HepG2 (cell line): ENCODE data around the gene TPRN. TPM values are rescaled to one million over a fixed set of nuclear protein-coding genes. Genes with fewer than 3 reads are reported as not detected.

ENCODE experiments used
- AGO1 ChIP-seq: fragments of 200-400 bp; formaldehyde crosslinking; IDR thresholded peaks from 2 replicates; pipeline ENCODE4 v1.6.1; 2017; ENCODE audit warnings: mild to moderate bottlenecking, low read depth, low read length, moderate library complexity; ENCODE audit not compliant: poor library complexity, severe bottlenecking
- FOXC1 ChIP-seq: sonication (generic); formaldehyde crosslinking; IDR thresholded peaks from 2 replicates; pipeline ENCODE4 v1.8.0; 2022; ENCODE audit warnings: mild to moderate bottlenecking, missing genetic modification reagents, borderline replicate concordance
- GATAD1 ChIP-seq: IDR thresholded peaks from 2 replicates; pipeline ENCODE4 v1.6.1; 2016; ENCODE audit warnings: missing genetic modification reagents, missing compliant biosample characterization
- POGK ChIP-seq: sonication (generic); formaldehyde crosslinking; conservative IDR thresholded peaks from 2 replicates; pipeline ENCODE4 v1.8.0; 2022; ENCODE audit warnings: mild to moderate bottlenecking, moderate library complexity, missing genetic modification reagents
- POLR2AphosphoS5 ChIP-seq: IDR thresholded peaks from 2 replicates; pipeline ENCODE4 v1.6.1; 2012; ENCODE audit warnings: low read depth, low read length
- SMYD3 ChIP-seq: sonication (generic); formaldehyde crosslinking; IDR thresholded peaks from 2 replicates; pipeline ENCODE4 v1.8.1; 2023; ENCODE audit warnings: mild to moderate bottlenecking, missing genetic modification reagents
- TFDP1 ChIP-seq: IDR thresholded peaks from 2 replicates; pipeline ENCODE4 v1.6.1; 2016; ENCODE audit warnings: missing compliant biosample characterization, missing genetic modification reagents, borderline replicate concordance
- UBTF ChIP-seq: sonication (generic); formaldehyde crosslinking; IDR thresholded peaks from 2 replicates; pipeline ENCODE4 v1.4.0; 2020; ENCODE audit warnings: mild to moderate bottlenecking, missing genetic modification reagents
- ZBTB33 ChIP-seq: sonication (generic); formaldehyde crosslinking; IDR thresholded peaks from 2 replicates; pipeline ENCODE4 v1.4.0; 2020; ENCODE audit warnings: missing genetic modification reagents
- ZNF256 ChIP-seq: sonication (generic); formaldehyde crosslinking; conservative IDR thresholded peaks from 2 replicates; pipeline ENCODE4 v1.4.0; 2020; ENCODE audit warnings: missing genetic modification reagents
- ZNF543 ChIP-seq: sonication (generic); formaldehyde crosslinking; IDR thresholded peaks from 2 replicates; pipeline ENCODE4 v1.4.0; 2020; ENCODE audit warnings: mild to moderate bottlenecking, missing genetic modification reagents
- ZNF552 ChIP-seq: sonication (generic); formaldehyde crosslinking; IDR thresholded peaks from 2 replicates; pipeline ENCODE4 v1.9.0; 2022; ENCODE audit warnings: missing genetic modification reagents, mild to moderate bottlenecking, borderline replicate concordance
- ZNF580 ChIP-seq: IDR thresholded peaks from 2 replicates; pipeline ENCODE4 v1.6.1; 2016; ENCODE audit warnings: low read depth, borderline replicate concordance
- ZNF850 ChIP-seq: sonication (generic); formaldehyde crosslinking; conservative IDR thresholded peaks from 2 replicates; pipeline ENCODE4 v1.9.0; 2021; ENCODE audit warnings: mild to moderate bottlenecking, missing genetic modification reagents
- ZSCAN20 ChIP-seq: sonication (generic); formaldehyde crosslinking; IDR thresholded peaks from 2 replicates; pipeline ENCODE4 v1.4.0; 2020; ENCODE audit warnings: missing genetic modification reagents, mild to moderate bottlenecking, borderline replicate concordance
- ZSCAN21 ChIP-seq: sonication (generic); formaldehyde crosslinking; IDR thresholded peaks from 2 replicates; pipeline ENCODE4 v1.8.0; 2022; ENCODE audit warnings: mild to moderate bottlenecking, missing genetic modification reagents, moderate library complexity, borderline replicate concordance
- polyA plus RNA-seq, 8 experiments: library from polyadenylated mRNA; depleted of rRNA in 3 of 8; stranded (reverse) in 7 of 8; unstranded in 1 of 8; fragments of >200 nt; fragmentation: Illumina TruSeq in 4 of 8; extraction: Trizol in 4 of 8; gene quantifications; 2 replicates each; pipeline versions ENCODE4 v1.2.1 to v1.2.3, GENCODE V29; 2011 to 2016; ENCODE audit warnings: low read depth in 4 of 8, missing spikeins in 1 of 8, mixed read lengths in 1 of 8; ENCODE audit not compliant: insufficient read depth in 1 of 8
- total RNA-seq, 5 experiments: library from RNA; depleted of rRNA; stranded (reverse); fragments of >200 nt; fragmentation: Illumina TruSeq; extraction: Trizol; gene quantifications; 2 replicates each; pipeline ENCODE4 v1.2.3, GENCODE V29; 2016; ENCODE audit warnings: low read depth in 1 of 5

The TPRN gene
- total and polyA plus RNA-seq, 2 of the 13 experiments (the other 11 are each of a cell fraction or from before 2014, with no cell fraction given), result 10.1 to 19.2 TPM

GRCh38 chr9:137229903-137230704, 29.6 kb upstream of the TPRN start (continued):
- TF ChIP-seq ZNF552 (no peak), POGK (CRISPR knock-in tag) (0 out of 2 replicates have a peak, but pooled peaks have one; percentile 56), TFDP1 (CRISPR knock-in tag) (no peak; the same call in 1 of the 2 replicates), ZSCAN20 (CRISPR knock-in tag) (no peak), ZNF256 (CRISPR knock-in tag) (no peak), AGO1 (peak; percentile 95), ZNF850 (CRISPR knock-in tag) (0 out of 2 replicates have a peak, but pooled peaks have one; percentile 78), UBTF (CRISPR knock-in tag) (peak; percentile 82), ZBTB33 (CRISPR knock-in tag) (no peak; the same call in 1 of the 2 replicates), ZNF543 (CRISPR knock-in tag) (peak; percentile 76), FOXC1 (CRISPR knock-in tag) (peak; percentile 36; the same call in 1 of the 2 replicates), SMYD3 (CRISPR knock-in tag) (no peak), ZSCAN21 (CRISPR knock-in tag) (peak; percentile 81), ZNF580 (CRISPR knock-in tag) (peak; percentile 63; the same call in 1 of the 2 replicates), GATAD1 (CRISPR knock-in tag) (peak; percentile 73), POLR2AphosphoS5 (peak; percentile 25; the same call in 1 of the 2 replicates)
